Breast epithelium (tissue), 3 donors: Measurements from ENCODE around the gene WDTC1.

Source experiments
- CTCF ChIP-seq, 3 donors: fragments of 450-650 bp; IDR thresholded peaks; one replicate each; pipeline ENCODE4 v1.5.1; 2016 to 2017; ENCODE audit warnings: antibody characterized with exemption in 3 of 3, mild to moderate bottlenecking in 3 of 3, moderate library complexity in 3 of 3
- POLR2A ChIP-seq: fragments of 450-650 bp; IDR thresholded peaks from one replicate; pipeline ENCODE4 v1.6.1; 2016; ENCODE audit warnings: antibody characterized with exemption, mild to moderate bottlenecking, moderate library complexity
- POLR2AphosphoS5 ChIP-seq, 3 donors: sonication (generic); formaldehyde crosslinking; IDR thresholded peaks; one replicate each; pipeline ENCODE4 v1.6.1; 2017; ENCODE audit warnings: antibody characterized with exemption in 3 of 3

DNA sequence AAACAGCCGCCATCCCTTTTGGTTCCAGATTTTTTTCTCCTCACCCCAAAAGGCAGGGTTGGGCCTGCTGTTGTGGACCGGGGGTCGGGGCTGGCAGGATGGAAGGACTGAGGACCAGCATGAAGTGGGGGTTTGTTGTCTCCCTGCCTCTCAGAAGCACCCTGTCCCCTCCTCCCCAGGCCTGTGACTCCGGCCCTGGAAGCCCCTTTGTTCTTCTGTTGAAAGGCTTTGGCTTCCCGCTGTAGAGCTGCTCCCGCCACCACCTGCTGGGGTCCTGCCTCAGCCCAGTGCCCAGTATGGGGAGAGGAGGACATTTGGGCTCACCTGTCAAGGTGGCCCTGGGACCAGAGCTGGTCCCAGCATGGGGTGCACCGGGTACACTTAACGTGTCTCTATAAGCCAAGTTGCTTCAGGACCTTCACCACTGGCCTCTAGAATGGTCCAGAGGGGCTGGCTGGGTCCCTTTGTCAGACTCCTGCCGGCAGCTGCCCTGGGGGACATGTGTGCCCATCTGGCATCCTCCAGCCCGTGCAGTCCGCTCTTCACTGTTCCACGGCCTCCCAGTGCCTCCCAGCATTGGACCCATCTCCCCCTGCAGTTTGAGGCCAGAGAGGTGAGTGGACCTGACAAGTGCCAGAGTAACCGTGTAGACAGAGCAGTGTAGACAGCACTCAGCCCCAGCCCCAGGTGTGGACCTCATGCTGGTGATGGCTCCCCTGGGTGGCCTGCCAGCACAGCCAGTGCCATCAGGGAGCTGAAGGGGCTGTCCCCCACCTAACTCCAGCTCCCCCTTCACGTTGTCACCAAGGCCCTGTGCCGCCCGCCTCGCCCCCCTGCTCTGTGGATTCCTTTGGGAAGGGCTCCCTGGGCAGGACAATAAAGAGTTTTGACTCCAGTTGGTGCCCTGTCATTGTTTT, 101.3 kb downstream of the WDTC1 start:
- TF ChIP-seq POLR2AphosphoS5 (IDR thresholded peaks at IDR 0.05) (no peak), POLR2A (no peak), CTCF (IDR thresholded peaks at IDR 0.05) (no peak)
